Measurements from ENCODE around the gene HDAC9.

Gene HDAC9

DNA sequence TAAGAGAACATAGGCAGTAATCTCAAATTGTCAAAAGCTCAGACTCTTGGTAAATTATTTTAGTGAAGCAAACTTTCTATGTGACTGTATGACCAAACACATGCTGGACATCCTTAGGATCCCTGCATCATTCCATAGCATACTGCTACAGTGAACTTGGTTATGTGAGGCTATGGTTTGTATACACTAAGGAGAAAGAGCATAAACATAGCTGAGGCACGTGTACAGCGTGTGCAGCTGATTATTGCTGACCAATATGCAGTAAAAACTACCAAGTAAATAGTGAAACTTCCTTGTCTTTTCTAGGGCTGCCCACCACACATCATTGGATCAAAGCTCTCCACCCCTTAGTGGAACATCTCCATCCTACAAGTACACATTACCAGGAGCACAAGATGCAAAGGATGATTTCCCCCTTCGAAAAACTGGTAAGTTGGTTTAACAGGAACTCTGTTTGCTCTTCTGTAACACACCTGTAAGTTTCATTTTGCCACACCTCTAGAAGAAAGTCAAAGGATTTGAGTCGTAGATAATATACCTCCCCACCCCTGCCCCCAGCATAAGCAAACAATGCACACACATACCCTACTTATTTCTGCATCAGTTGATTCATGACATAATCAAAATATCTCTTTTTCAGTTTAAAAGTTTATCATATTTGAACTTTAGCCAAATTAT lies 98.2 kb downstream of the HDAC9 start:
- no peak for DNase-seq (ENCODE audit: low read depth in 2 of 2)

DNA sequence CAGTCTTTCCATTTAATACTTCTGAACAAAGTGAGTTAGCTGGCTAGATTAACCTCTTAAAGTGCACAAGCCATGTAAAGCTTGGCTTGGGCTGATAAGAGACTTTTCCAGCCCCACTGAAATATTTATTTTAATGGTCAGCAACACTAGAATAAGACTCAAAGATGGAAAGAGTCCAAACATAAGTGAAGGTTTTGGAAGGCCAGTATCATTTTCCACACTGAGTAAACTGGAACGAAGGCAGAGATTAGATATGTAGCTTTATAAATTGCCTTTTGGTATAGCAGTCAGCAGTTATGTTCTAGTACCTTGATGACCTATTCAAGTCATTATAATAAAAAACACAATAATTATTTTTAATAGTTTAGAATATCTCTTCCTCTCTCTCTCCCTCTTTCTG lies 102.2 kb downstream of the HDAC9 start:
- no peak for DNase-seq (ENCODE audit: low read depth in 2 of 2)

DNA sequence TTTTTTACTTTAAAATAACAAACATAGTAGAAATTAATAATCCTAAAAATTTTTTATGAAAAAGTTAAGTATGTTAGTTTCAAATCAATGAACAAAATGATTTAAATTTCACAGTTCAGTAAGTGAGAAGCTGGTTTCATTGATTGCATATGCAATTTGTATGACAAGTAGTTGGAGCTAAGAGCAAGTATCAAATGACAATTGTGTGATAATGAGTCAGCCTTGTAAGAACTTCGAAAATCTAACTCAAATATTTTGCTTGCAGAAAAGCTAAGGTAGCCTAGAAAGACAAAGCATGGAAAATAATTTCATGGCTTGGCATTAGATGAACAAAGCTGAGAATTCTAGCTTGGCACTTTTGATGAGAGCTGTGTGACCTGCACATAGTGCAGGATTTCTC lies 111.5 kb downstream of the HDAC9 start:
- DNase-seq (ENCODE audit: low read depth in 2 of 2), result no peak

DNA sequence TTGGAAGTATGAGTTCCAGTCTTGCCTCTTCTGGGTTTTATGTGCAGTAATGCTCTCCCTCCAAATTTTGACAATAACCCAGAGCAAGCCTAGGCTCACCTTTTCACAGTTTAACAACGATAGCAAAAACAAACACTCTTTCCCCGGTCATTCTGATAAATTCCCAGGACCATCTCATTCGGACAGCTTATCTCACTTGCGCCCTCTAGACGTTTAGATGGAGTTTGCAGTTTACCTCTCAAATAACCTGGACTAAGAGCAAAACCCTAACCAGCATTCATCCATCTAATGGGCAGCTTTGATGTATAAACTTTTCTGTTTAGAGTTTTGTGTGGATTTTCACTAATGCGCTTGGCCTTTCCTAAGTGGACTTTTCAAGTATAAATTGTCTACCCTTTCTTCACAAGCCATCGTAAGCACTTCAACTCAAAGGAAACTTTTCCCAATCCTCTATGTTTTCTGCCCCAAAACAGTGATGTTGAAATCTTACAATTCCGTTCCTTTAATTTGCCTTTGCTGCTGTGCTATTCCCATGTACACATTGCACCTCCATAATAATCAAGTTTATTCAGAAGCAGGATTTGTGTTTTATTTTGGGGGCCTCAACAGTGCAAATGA lies 114.9 kb downstream of the HDAC9 start:
- no peak for DNase-seq (ENCODE audit: low read depth in 2 of 2)

DNA sequence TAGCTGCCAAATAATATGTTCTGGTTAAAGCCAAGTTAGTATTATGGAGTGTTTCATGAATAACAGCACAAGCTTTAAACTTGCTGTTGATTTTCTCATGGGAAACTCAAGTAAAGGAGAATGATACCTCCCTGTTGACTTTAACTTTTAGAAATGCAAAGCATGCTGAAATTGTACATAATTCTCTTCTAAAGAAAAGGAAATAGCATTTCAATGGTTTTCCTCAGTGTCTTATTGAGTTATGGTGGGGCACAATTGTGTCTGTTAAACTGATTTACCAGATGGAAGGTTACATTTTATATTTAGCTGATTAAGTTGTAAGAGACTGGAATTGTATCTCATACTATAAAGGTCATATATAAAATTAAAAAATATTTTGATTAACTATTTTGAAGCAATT lies 119.3 kb downstream of the HDAC9 start:
- DNase-seq (ENCODE audit: low read depth in 2 of 2), result no peak

DNA sequence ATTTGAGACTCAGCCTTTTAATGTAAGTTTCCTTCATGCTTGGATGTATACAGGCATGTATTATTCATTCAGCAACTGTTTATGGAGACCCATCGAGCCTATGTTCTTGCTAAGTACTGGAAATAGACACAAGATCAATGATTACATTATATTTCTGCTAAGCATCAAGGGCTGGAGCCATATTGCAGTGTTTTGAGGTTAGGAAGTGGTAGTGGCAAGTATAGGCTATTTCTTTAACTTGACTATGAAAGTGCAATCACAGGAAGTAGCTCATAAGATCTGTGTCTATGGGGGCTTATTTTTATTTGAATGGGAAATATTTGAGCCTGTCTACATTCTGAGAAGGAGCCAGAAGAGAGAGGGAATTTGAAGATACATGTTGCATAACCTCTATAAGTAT lies 123.8 kb downstream of the HDAC9 start:
- DNase-seq (ENCODE audit: low read depth in 2 of 2), result no peak

DNA sequence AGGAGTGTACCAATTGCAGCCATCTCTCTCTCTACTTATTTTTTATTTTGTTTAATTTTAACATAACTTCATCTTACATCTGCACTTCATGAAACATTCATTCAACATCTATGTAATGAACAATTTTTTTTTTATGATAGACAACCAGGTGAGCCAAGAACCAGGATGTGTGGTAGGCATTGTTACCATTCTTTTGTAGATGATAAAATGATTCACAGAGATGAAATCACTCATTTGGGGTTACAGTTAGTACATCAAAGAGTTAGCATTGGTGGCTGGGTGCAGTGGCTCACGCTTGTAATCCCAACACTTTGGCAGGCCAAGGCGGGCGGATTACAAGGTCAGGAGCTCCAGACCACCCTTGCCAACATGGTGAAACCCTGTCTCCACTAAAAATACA lies 127.8 kb downstream of the HDAC9 start:
- no peak for DNase-seq (ENCODE audit: low read depth in 2 of 2)

DNA sequence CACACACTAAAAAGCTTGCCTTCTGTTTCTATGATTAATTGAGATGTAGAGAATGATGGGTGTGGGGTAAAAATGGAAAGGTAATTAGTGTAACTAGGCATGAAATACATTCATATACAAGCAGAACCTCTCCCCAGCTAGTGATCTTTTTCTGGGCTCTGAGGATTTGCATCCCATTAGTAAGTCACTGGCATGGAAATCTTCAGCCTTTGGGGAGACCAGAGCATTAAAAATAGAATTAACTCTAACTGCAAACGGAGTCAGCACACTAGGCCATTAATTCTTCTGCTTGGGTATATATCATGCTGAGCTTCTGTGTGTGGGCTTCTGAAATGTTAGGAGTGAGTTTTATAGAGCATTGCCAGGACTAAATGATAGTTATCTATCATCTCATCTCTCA lies 128.9 kb downstream of the HDAC9 start:
- no peak for DNase-seq (ENCODE audit: low read depth in 2 of 2)

DNA sequence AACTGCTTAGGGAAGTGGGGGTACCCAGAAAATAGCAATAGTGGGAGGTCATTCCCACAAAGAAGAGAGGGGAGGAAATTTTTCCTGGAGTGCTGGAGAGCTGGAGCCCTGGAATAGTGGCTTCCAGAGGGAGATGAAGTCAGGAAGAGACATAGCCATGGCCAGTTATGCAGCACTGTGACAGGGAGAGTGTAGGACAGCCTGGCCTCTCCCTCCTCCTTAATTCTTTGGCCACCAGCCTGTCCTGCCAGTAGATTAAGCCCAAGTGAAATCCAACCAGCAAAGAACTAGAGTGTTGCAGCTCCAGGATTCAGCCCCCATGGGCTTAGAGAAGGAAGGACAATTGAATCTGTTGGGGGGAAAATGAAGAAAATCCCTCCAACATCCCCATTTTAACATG lies 130.5 kb downstream of the HDAC9 start:
- no peak for DNase-seq (ENCODE audit: low read depth in 2 of 2)

DNA sequence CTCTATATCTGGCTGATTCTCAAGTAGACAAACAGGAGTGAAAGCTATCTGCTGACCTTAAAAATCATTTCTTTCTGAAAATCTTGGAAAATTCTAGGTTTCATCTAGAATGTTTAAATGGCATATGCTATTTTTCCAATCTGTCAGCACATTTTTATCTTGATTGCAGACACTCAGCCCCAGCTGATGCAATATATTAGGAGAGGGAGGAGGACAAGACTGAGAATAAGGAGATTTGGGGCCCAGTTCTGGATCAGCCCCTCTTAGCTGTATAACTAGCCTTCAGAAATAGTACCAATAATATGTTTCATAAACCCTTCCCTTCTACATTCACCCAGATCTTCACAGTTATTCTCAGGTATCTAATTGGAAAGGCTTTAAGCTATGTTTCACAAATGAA lies 131.2 kb downstream of the HDAC9 start:
- DNase-seq (ENCODE audit: low read depth in 2 of 2), result no peak

DNA sequence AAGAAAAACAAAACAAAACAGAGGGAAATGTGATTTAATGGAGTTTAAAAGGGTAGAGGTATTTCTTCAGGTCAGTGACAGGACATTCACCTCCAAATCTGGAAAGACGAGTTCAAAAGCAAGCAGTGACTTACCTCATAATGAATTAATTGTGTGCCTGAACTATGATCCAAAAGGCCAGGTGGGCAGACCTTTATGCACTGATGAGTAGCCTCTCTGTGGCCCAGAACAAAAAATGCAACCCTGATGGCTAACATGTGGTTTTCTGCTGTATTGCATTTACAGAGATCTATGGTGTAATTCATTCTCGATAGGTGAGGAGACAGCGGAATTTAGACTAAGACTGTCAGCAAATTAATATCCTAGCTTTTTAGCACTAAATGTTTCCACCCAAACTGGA lies 142.0 kb downstream of the HDAC9 start:
- no peak for DNase-seq (ENCODE audit: low read depth in 2 of 2)

DNA sequence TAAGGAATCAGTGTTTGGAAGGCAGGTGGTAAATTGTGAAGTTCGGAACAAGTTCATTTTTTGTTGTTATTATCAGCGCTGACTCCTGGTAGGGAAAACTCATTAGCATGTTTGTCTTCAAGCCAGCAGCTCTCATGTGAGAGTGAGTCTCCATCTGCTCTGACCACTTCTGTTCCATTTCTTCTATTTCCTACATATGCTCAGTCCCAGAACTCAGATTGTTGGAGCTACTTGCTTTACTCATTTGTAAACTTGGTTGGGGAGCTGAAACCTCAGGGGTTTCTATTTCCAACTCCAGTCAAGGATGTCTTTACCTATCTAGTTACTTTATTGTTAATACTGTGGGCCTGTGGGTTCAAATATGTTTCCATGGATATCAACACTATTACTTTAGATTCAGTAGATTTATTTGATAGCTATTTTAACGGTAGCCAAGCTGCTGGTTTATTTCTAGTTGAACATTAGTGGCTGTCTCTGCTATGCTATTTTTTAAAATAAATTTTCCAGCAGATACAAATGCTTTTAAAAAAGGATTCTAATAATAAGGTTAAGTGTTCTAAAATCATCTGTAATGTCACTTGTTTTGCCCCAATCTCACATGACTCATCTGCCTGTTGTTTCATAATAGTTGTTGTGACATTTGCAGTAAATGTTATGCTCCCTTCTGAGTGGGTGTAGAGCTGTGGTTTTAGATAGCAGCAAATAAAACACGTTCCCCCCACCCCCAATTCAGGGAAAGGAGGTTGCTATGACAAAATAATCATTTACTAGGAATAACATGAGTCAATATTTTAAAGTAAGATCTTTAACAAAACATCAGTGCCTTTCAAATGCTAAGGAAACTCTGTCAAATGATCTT lies 143.3 kb downstream of the HDAC9 start:
- DNase-seq (ENCODE audit: low read depth in 2 of 2), result no peak

DNA sequence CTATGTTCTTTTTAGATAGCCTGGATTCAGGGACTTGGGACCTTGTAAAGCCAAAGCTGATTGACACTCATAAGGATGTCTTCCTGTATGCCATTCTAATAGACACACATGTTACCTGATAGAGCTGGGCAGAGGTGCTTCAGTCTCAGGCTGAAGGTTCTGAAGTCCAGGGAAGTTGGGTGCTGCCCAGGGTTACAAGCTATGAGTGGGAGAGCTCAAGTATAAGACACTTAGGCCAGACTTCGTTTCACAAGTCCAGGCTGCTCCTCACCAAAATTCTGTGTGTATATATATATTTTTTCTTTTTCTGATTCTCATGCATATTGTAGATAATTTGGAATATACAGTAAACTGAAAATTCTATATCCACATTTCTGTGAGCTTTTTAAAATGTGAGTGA lies 144.2 kb downstream of the HDAC9 start:
- DNase-seq (ENCODE audit: low read depth in 2 of 2), result no peak

DNA sequence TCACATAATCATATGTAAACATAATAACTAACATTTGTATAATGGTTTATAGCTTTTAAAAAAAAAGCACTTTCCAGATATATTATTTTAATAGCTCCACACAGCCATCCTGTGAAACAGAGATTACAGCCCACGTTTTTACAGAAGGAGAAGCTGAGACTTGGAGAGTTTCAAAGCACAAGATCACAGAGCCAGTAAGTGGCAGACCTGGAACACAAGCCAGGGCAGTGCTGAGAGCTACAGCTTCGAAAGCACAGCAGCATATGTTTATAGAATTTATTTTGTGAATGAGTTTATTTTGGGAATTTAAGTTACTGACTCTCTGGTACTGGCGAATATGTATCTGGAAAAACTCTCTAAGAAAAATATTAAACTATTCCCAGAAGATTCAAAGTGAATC lies 149.4 kb downstream of the HDAC9 start:
- DNase-seq (ENCODE audit: low read depth in 2 of 2), result no peak

DNA sequence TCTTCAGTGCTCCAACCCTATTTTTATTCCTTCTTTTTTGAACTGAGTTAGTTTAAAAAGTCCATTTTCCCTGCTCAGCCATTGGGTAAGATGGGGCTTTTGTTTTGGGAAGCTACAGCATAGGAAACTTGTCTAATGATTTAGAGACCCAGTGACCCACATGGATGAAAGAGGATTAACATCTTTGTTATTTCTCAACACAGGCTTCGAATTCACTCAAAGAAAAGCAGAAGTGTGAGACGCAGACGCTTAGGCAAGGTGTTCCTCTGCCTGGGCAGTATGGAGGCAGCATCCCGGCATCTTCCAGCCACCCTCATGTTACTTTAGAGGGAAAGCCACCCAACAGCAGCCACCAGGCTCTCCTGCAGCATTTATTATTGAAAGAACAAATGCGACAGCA lies 152.0 kb downstream of the HDAC9 start:
- no peak for DNase-seq (ENCODE audit: low read depth in 2 of 2)

DNA sequence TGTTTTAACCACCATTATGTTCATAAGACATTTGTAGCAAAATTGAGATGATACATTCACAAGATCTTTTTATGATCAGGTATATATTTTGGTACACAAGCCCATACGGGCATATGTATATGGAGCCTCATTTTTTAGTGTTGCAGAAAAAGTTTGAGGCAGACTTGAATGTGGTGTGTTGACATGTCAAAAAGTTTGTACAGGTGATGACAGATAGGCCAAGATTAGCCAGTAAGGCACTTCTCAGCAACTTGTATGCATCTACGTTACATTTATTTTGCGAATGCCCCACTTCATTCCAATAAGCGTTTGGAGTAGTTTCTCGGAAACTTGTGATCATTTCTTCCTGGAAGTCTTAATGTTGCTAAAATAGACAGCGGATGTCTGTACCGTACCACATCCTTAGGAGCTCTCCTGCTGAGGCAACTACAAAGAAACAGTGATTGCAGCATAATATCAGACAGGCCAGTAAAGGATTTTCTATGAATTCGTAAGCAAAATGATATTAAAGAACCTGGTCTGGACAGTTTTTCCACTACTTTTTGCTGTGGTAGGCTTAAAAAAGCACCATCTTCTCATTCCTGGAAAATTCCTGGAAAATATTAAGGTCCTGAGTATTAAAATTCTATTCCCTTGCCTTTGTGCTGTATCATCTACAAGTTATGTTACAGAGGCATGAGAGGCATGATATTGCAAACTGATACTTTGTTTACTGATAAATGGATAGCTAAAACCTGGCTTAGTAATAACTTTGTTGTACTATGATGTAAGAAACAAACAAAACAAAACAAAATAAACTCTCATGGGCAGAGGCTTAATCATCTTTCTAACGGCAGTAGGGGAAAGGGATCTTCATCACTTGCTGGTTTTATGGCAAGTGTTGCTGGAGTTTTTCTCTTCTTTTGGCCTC lies 153.6 kb downstream of the HDAC9 start:
- DNase-seq (ENCODE audit: low read depth in 2 of 2), result no peak

DNA sequence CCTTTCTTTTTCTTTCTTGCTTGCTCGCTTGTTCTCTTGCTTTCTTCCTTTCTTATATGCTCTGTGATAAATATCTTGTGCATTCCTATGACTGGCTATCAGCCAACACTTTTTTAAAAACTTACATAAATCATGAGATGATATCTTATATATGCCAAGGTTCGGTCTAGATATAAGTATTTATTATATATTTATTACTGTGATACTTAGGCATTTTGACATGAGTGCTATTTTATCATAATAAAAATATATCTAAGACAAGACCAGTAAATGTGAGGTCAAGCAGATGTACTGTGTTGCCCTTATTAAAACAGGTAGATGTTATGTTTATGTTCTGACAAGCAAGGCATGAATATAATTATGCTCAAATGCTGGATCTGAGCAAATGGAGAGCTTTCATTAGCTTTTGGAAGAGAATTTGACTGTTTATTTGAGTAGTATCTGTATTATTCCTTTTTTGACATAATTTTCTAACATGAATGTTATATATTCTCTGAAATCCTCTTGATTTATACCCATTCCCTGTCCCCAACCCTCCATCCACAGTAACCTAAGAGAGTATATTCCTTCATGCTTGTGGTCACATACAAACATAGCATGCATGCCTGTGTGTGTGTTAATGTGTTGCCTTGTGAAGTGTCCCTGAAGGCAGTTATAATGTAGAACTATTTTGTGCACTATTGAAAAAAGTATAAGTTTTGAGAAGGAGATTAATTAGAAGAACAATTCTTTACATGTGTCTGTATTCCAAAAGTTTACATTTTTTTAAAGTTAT lies 158.0 kb downstream of the HDAC9 start:
- DNase-seq (ENCODE audit: low read depth in 2 of 2), result no peak

DNA sequence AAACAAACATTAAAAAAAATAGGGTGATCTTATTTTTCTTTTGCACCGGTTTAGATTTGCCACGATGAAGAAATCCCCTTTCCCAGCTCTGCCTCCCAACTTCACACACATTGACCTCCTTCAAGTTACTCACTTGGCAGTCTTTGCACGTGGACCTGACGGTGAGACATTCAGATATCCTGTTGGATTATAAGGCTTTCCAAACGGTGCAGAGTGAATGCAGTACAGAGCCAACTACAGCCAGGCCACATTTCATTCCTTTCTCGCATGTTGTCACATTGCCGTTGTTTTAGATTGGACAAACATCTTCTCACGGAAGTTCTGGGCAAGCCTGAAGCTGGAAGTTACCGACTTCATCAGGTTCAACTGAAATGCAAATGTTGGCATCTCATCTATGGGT lies 159.2 kb downstream of the HDAC9 start:
- no peak for DNase-seq (ENCODE audit: low read depth in 2 of 2)

DNA sequence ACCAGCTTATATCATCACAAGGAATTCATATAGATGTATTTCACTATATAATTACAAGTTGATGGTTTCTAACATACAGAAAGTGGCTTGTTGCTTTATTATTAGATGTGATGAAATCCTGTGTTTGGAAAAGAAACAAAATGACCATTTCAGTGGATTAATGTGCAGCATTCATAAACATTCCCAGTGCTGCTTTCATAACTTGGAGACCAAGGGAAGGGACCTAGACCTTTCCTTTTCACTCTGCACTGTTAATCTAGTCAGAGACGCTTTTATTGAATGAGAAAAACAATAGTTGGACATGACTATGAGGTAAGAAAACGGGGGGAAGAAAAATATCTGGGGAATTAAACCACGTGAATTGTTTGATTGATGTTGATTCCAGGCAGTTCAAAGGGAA lies 160.0 kb downstream of the HDAC9 start:
- no peak for DNase-seq (ENCODE audit: low read depth in 2 of 2)

DNA sequence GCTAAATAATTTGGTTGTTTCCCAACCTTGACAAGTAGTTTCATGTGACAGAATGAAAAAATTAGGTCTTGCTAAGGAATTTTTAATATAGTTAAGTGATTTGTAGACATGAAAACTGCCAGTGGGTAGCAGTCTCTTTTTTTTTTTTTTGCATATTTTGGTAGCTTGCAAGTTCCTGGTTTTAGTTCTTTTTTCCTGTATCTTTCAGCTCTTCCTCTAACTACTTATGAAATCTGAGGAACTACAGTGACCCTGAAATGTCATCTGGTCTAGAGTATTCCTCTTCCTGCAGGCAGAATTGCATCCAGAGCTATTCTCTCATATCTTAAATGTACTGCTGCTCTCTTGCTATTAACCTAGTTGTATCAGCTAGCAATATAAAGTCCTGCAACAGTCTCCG lies 160.4 kb downstream of the HDAC9 start:
- no peak for DNase-seq (ENCODE audit: low read depth in 2 of 2)

DNA sequence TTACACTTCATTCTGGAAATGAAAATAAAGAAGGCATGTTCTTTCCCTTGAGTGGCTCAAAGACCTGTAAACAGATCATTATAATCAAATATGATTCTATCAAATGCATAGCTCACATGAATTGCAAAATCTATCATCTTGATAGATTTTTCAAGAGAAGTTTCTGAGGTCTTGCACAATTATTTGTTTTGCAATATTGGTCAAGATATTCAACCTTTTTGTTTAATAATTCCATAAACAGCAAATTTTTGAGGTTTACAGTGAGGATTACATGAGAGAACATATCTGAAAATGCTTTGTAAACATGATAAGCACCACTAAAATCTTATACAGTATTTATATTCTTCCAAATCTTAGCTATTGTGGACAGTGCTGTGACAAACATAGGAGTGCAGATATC lies 160.8 kb downstream of the HDAC9 start:
- DNase-seq (ENCODE audit: low read depth in 2 of 2), result no peak

All from stimulated activated CD8-positive, alpha-beta memory T cell treated with anti-CD3 and anti-CD28 coated beads, Interleukin-7, amount 100 ng/mL, for 4 hours (primary cell).